Smooth muscle cell (in vitro differentiated cells): Measurements from ENCODE around the gene LRRC4C. TPM values are rescaled to one million over a fixed set of nuclear protein-coding genes. Genes with fewer than 3 reads are reported as not detected.

Experiments used
- DNase-seq: peaks from one replicate; lab custom pipeline; 2025; ENCODE audit not compliant: unreplicated experiment; lab: John Stamatoyannopoulos, UW
- H2AFZ ChIP-seq: fragments of 200-600 bp; sonication (generic); 2 replicates; pipeline ENCODE4 v1.6.0; 2016; ENCODE audit warnings: antibody characterized with exemption, low read depth, mild to moderate bottlenecking
- H3F3A ChIP-seq: fragments of 200-600 bp; sonication (generic); 2 replicates; pipeline ENCODE4 v1.6.0; 2017; ENCODE audit warnings: antibody characterized with exemption, low read depth
- H3K27ac ChIP-seq: fragments of 200-600 bp; sonication (generic); 2 replicates; pipeline ENCODE4 v1.5.1; 2016; ENCODE audit warnings: low read depth, mild to moderate bottlenecking
- H3K27me3 ChIP-seq: fragments of 200-600 bp; sonication (generic); 2 replicates; pipeline ENCODE4 v1.6.1; 2016; ENCODE audit warnings: low read depth, mild to moderate bottlenecking
- H3K36me3 ChIP-seq: fragments of 200-600 bp; sonication (generic); 2 replicates; pipeline ENCODE4 v1.5.1; 2016; ENCODE audit warnings: low read depth
- H3K4me1 ChIP-seq: fragments of 200-600 bp; sonication (generic); 2 replicates; pipeline ENCODE4 v1.5.1; 2016; ENCODE audit warnings: low read depth
- H3K4me2 ChIP-seq: fragments of 200-600 bp; sonication (generic); 2 replicates; pipeline ENCODE4 v1.6.0; 2016; ENCODE audit warnings: mild to moderate bottlenecking
- H3K4me3 ChIP-seq: fragments of 200-600 bp; sonication (generic); 2 replicates; pipeline ENCODE4 v1.5.1; 2016; ENCODE audit warnings: mild to moderate bottlenecking
- H3K79me2 ChIP-seq: fragments of 200-600 bp; sonication (generic); 2 replicates; pipeline ENCODE4 v1.6.0; 2016; ENCODE audit warnings: low read depth, mild to moderate bottlenecking
- H3K9ac ChIP-seq: fragments of 200-600 bp; sonication (generic); 2 replicates; pipeline ENCODE4 v1.6.0; 2016; ENCODE audit warnings: low read depth
- H3K9me3 ChIP-seq: fragments of 200-600 bp; sonication (generic); replicated peaks from 2 replicates; pipeline ENCODE4 v1.5.1; 2016; ENCODE audit warnings: low read depth
- H4K20me1 ChIP-seq: fragments of 200-600 bp; sonication (generic); 2 replicates; pipeline ENCODE4 v1.6.0; 2016; ENCODE audit warnings: low read depth
- WGBS: methylation state at CpG from one replicate; pipeline ENCODE4 v1.1.7; 2016; ENCODE audit warnings: low lambda C conversion rate; 5-methylcytosine and 5-hydroxymethylcytosine counted together
- polyA plus RNA-seq: library from polyadenylated mRNA; unstranded; fragments of >200 nt; fragmentation: Nextera tagmentation; extraction: Ambion mirVana; gene quantifications from 2 replicates; pipeline ENCODE4 v1.2.1, GENCODE V29; 2016
- total RNA-seq: library from RNA; depleted of rRNA; stranded (reverse); fragments of >200 nt; gene quantifications from 2 replicates; pipeline ENCODE4 v1.2.3, GENCODE V29; 2014
- TF ChIP-seq, protein P1 (sequence below): fragments of 200-600 bp; sonication (generic); IDR thresholded peaks from 2 replicates; pipeline ENCODE4 v1.5.1; 2017; ENCODE audit warnings: borderline replicate concordance, mild to moderate bottlenecking, antibody characterized with exemption; ENCODE audit not compliant: insufficient read depth, poor library complexity, severe bottlenecking

Gene LRRC4C
- total and polyA plus RNA-seq, 2 experiments from 2014 or later, result 7.3 to 10.1 TPM

DNA sequence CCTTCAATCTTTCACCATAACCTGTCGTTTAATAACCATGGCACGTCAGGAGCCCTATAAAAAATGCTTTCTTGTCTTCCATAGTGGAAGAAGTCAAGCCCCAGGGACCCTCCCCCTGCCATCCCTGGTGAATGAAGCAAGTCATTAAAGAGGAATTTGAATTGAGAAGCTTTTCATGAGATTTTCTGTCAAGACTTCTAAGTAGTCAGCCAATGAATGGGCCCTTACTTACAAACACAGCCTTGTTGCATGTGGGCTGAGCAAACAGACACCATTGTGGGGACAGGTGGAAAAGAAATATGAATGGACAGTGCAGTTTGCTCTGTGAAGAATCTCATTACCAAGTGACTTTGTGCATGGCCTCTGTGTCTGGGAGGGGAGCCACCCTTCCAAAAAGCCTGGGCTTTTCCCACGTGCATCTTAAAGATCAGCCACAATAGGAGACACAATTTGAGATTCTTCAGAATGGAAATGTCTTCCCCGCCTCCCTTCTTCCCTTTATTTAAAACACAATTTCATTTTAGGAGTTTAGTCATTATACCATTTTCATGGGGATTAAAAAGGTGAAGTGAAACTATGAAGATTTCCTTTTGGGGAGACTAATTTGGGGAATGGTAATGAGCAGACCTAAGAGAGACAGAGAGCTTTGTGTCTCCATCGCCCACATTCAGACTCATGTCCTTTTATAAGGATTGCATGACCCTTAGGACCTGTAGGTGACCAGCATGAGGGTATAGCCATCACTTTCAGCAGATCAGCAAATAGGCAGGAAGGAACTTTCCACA lies 152.0 kb downstream of the LRRC4C start:
- no peak for DNase-seq
- Histone ChIP-seq H3K27me3 (no peaks in the 10 kb centered on the region), H3K9me3 (no peaks in the 10 kb centered on the region), H3K4me2 (no peak overlapping the region), H2AFZ (no peak overlapping the region), H3K36me3 (no peaks in the 10 kb centered on the region), H4K20me1 (no peaks in the 10 kb centered on the region), H3K4me3 (no peak overlapping the region), H3K9ac (no peak overlapping the region), H3K27ac (no peak overlapping the region), H3F3A (no peaks in the 10 kb centered on the region), H3K79me2 (no peaks in the 10 kb centered on the region), H3K4me1 (peaks cover 6% of the 10 kb centered on the region)
- WGBS, result 92% methylated on average over 5 of the region's 5 CpGs
- TF ChIP-seq, protein P1, sequence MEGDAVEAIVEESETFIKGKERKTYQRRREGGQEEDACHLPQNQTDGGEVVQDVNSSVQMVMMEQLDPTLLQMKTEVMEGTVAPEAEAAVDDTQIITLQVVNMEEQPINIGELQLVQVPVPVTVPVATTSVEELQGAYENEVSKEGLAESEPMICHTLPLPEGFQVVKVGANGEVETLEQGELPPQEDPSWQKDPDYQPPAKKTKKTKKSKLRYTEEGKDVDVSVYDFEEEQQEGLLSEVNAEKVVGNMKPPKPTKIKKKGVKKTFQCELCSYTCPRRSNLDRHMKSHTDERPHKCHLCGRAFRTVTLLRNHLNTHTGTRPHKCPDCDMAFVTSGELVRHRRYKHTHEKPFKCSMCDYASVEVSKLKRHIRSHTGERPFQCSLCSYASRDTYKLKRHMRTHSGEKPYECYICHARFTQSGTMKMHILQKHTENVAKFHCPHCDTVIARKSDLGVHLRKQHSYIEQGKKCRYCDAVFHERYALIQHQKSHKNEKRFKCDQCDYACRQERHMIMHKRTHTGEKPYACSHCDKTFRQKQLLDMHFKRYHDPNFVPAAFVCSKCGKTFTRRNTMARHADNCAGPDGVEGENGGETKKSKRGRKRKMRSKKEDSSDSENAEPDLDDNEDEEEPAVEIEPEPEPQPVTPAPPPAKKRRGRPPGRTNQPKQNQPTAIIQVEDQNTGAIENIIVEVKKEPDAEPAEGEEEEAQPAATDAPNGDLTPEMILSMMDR, result no peak

DNA sequence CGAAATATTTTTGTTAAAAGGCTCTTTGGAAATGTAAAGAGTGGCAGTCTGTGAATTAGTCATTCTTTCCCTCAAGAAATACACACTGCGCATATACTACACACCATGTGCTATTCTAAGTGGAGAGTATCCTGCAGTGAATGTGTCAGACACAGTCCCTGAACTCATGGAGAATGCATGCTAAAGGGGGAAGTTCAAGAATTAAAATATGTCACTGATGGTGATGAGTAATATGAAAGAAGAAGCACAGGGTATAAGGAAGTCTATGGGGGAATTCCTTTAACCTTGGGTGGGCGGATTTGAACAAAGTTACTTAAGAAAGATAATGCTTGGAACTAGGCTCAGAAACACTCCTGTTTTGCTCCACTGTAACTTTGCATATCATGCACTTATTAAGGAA lies 153.0 kb downstream of the LRRC4C start:
- no peaks in the 10 kb centered on the region for H3K27me3 ChIP-seq
- H3K79me2 ChIP-seq, result no peaks in the 10 kb centered on the region
- peaks cover 6% of the 10 kb centered on the region for H3K4me1 ChIP-seq
- H3K9ac ChIP-seq, result no peak overlapping the region
- 62% methylated on average over 3 of the region's 3 CpGs for WGBS
- TF ChIP-seq, protein P1, result no peak
- no peak for DNase-seq
- peak overlapping the region; percentile 18 for H3K4me2 ChIP-seq
- no peak overlapping the region for H2AFZ ChIP-seq
- peak overlapping the region; percentile 43 for H3K27ac ChIP-seq
- no peaks in the 10 kb centered on the region for H3F3A ChIP-seq
- no peaks in the 10 kb centered on the region for H3K36me3 ChIP-seq
- H3K9me3 ChIP-seq, result no peaks in the 10 kb centered on the region
- H4K20me1 ChIP-seq, result no peaks in the 10 kb centered on the region
- no peak overlapping the region for H3K4me3 ChIP-seq

DNA sequence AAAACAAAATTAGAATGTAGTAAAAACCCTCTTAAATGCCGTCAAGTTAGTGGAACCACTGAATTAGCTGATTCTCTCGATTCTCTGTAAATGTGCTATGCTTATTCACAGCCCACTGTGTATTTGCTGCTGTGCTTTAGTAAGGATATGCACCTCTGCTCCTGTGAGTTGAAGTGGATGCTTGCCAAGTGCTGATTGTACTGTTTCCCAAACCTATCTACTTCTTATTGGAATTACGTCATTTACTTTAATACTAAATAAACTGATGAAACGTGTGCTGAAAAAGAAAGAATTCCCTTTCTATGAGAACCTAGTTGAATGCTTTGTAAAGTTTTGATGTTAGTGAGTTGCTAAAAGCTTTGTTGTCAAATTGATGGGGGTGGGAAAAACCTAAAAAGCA lies 158.4 kb downstream of the LRRC4C start:
- Histone ChIP-seq H3K27ac (no peak overlapping the region), H3K4me2 (peak overlapping the region; percentile 38), H3K79me2 (no peaks in the 10 kb centered on the region), H3K27me3 (no peaks in the 10 kb centered on the region), H4K20me1 (no peaks in the 10 kb centered on the region), H2AFZ (no peak overlapping the region), H3K4me1 (no peaks in the 10 kb centered on the region), H3K4me3 (no peak overlapping the region), H3F3A (no peaks in the 10 kb centered on the region), H3K9me3 (no peaks in the 10 kb centered on the region), H3K36me3 (no peaks in the 10 kb centered on the region), H3K9ac (no peak overlapping the region)
- TF ChIP-seq, protein P1, result no peak
- no peak for DNase-seq
- 54% methylated on average over 4 of the region's 4 CpGs for WGBS

DNA sequence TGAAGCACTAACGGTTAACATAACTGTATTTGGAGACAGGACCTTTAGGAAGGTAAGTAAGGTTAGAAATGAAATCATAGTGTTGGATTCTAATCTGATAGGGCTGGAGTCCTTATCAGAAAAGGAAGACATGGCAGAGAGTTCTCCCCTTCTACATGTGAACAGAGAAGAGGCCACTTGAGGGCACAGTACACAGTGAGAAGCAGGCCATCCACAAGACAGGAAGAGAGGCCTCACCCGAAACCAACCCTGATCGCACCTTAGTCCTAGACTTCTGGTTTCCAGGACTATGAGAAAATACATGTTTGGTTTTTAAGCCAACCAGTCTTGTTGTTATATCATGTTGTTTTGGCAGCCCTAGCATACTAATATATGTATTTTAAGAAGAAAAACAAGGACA lies 170.0 kb downstream of the LRRC4C start:
- no peaks in the 10 kb centered on the region for H3K27me3 ChIP-seq
- no peaks in the 10 kb centered on the region for H3K36me3 ChIP-seq
- H3K27ac ChIP-seq, result no peak overlapping the region
- H3K79me2 ChIP-seq, result no peaks in the 10 kb centered on the region
- H4K20me1 ChIP-seq, result no peaks in the 10 kb centered on the region
- no peak overlapping the region for H3K9ac ChIP-seq
- DNase-seq, result no peak
- H3K4me2 ChIP-seq, result no peak overlapping the region
- H2AFZ ChIP-seq, result no peak overlapping the region
- WGBS, result 92% methylated on average over 3 of the region's 3 CpGs
- TF ChIP-seq, protein P1, result no peak
- no peak overlapping the region for H3K4me3 ChIP-seq
- no peaks in the 10 kb centered on the region for H3F3A ChIP-seq
- H3K4me1 ChIP-seq, result no peaks in the 10 kb centered on the region
- H3K9me3 ChIP-seq, result no peaks in the 10 kb centered on the region
